Testis (tissue), 2 donors: Measurements from ENCODE around the gene YPEL4.

Experiments
- CTCF ChIP-seq, 3 experiments: fragments of 450-650 bp in 2 of 3; fragments of 200-600 bp in 1 of 3; sonication (generic) in 1 of 3; IDR thresholded peaks; one replicate each; pipeline ENCODE4 v1.5.1; 2016 to 2019; ENCODE audit warnings: antibody characterized with exemption in 3 of 3, mild to moderate bottlenecking in 2 of 3, moderate library complexity in 1 of 3
- POLR2A ChIP-seq: fragments of 450-650 bp; IDR thresholded peaks from one replicate; pipeline ENCODE4 v1.6.1; 2017; ENCODE audit warnings: antibody characterized with exemption, mild to moderate bottlenecking, moderate library complexity

- TF ChIP-seq POLR2A (no peak), CTCF (IDR thresholded peaks at IDR 0.05) (no peak)
These were observed 51.5 kb downstream of the YPEL4 start for GRCh38 chr11:57597916-57598830.
